Measurements from ENCODE around the gene GAB3.

Gene GAB3, protein sequence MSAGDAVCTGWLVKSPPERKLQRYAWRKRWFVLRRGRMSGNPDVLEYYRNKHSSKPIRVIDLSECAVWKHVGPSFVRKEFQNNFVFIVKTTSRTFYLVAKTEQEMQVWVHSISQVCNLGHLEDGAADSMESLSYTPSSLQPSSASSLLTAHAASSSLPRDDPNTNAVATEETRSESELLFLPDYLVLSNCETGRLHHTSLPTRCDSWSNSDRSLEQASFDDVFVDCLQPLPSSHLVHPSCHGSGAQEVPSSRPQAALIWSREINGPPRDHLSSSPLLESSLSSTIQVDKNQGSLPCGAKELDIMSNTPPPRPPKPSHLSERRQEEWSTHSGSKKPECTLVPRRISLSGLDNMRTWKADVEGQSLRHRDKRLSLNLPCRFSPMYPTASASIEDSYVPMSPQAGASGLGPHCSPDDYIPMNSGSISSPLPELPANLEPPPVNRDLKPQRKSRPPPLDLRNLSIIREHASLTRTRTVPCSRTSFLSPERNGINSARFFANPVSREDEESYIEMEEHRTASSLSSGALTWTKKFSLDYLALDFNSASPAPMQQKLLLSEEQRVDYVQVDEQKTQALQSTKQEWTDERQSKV

DNA sequence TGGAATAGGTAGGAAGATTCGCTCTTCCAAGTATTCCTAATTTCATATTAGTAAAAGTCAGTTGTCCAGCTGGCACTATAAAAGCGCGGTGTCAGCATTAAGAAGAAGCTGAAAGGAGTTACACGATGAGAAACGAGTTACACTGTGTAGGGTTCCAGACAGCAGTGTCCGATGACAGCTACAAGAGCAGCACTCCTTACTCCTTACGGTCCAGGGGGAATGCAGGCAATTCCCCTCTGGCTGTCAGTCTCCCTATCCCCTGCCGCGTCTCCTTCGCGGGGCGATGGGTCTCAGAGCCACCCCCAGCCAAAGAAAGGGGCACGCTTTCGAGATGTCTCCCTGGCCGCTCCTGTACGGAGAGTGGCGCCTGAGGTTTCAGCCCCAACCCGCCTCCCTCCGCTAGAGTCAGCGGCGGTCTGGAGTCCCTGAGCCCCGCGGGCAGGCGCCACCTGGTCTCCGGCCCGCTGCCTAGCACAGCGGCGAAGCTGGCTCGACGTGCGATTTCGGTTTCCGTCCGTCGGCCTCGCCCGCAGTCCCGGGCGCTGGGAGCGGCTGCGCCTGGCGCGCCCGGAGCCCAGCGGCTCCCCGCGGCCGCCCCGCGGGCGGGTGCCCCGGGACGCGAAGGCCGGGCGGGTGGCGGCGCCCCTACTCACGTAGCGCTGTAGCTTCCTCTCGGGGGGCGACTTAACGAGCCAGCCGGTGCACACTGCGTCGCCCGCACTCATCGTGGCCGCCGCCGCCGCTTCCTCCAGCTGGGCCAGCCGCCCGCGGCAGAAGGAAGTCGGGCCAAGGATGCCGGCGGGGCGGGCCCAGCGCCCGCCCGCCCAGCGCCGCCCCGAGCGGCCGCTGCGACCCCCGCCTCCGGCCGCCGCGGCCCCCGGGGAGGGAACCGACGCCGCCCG is at the start of gene GAB3:
Gene GAB3, minus strand, starts transcription at position 777 of the 902 bp plus-strand sequence. Its CDS starts 52 bp downstream, at position 725.
- DNase-seq (ENCODE audit: low read depth): no peak

DNA sequence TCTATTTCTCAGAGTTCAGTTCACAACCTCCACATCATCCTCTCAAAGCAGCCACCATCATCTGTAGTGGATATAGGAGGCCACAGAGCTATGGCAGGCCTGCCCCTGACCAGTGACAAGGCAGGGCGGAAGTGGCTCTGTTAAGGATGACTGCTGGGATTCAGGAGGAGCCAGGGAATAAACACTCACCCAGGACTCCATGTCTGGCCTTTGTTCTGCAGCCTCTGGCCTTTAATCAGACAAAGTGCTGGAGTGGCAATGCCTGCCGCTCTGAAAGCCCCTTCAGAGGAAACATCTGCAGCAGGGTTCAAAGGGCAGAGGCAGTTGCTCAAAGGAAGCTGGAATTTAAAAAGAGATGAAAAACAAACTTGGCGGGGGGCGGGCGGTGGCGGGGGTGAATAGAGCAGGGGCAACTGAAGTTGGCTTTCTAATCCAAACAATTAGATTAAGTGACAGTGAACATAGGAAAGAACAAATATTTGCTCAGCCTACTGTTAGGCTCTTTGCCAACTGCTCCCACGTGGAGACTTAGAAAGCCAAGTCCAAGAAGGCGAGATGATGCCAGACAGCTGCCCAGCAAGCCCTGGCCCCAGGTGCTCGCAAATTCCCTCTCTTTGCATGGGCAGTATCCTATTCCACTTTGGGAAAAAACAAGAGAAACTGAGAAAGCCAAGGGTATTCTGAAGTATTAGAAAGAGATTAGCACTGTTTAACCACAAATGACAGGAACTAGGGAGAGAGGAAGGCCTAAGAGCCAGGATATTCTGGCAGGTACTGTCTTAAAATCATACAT is 48.9 kb upstream of the GAB3 start:
- no peak for DNase-seq (ENCODE audit: low read depth)

DNA sequence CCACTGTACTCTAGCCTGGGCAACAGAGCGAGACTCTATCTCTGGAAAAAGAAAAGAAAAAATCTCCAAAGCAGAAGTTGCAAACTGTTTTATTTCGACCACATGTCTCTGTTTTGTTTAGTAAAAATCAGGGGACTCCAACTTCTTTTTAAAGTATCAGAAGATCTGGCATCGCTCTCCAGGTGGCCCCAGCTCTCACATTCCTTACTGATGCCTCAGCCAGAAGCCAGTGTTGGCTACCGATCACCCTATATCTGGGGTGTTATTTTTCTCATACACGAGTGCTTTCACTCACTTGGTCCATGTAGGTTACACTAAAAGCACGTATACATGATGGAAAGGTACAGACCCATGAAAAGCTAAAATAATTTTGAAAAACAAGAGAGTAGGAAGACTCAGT is 46.1 kb upstream of the GAB3 start:
- DNase-seq (ENCODE audit: low read depth): no peak

DNA sequence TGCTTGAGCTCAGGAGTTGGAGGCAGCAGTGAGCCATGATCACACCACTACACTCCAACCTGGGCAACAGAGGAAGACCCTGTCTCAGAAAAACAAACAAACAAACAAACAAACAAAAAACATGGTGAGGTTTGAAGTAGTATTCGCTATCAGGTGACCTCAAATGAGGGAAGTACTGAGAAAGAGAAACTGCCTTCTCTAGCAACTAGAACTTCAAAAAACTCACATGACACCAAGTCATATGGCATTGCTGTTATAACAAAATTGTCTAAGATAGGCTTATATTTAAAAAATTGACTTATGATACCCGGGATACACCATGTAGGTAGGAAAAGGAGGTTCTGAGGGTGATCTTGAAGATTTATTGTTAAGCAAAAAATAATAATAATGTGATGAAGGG is 44.1 kb upstream of the GAB3 start:
- DNase-seq (ENCODE audit: low read depth): no peak

DNA sequence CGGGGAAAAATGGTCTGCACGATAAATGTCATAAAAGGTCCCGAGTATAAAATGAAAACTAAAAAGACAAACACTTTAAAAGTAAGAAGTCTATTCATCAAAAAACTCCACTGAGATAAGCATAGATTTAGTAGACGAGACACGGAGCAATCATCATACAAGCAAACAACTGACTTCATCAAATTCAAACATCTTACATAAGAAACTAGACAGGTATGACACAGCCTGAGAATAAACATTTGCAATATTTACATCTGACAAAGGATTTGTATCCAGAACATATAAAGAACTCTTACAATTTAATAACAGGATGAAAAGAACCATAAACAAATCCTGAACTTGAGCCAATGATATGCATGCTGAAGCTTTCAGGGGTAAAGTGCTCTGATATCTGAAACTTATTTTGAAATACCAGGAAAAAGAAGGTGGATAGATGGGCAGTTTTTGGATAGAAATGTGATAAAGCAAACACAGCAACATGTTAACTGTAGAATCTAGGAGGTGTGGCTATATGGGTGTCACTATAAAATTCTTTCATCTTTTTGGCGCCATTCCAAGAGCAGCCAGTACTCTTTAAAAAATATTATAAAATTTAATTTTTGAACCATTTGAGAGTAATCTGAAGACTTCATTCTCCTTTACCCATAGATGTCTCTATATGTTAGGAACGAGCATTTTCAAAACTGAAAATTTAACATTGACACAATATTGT is 42.4 kb upstream of the GAB3 start:
- no peak for DNase-seq (ENCODE audit: low read depth)

DNA sequence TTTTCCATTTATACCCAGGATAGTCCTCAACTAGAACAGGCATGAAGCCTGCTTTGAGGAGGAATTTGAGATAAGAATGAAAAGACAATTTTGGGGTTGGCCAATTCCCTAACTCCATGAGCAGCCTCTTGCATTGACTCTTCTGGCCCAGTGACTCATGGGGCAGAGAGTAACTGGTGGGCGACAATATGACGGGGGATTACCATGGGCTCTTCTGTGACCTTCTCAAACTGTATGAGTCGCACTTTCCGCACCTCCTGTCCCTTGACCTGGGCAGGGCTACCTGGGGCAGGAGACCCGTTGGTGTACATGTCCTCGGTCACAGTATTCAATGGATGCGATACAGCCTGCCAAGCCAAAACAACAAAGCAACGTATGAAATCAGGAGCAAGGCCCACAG is 41.1 kb upstream of the GAB3 start:
- no peak for DNase-seq (ENCODE audit: low read depth)

DNA sequence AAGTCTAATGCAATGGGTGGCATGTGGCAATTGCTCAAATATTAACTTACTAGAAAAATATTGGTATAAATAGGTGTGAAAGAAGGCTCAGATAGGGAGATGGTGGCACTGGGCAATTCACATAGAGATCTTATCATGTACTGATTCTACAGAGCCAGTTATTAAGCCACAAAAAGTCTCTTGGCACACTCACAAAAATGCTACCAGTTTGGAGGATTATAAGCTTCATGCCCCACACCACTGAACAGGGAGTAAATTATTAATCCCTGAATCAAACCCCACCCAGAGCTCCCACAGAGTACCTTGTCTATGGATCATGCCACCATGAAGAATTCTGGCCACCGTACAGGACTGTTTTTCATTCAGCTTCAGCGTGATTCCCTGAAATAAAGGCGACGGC is 40.6 kb upstream of the GAB3 start:
- no peak for DNase-seq (ENCODE audit: low read depth)

DNA sequence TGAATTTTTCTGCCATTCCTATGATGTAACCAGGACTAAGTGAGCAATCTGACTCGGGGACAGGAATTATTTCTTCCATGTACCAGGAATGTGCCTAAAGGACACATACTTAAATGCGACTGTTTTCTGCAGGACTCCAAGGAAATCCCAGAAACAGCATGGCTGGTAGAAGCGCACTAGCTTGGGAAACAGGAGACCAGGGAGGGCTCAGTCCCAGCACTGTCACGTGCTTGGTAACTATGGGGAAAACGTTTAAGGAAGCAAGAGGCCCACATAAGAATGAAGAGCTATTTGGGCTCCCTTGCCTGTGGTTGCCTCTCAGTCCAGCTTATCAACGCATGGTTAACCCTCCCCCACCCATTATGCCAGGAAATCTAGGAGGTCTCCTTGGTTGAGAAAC is 34.8 kb upstream of the GAB3 start:
- DNase-seq (ENCODE audit: low read depth): no peak

DNA sequence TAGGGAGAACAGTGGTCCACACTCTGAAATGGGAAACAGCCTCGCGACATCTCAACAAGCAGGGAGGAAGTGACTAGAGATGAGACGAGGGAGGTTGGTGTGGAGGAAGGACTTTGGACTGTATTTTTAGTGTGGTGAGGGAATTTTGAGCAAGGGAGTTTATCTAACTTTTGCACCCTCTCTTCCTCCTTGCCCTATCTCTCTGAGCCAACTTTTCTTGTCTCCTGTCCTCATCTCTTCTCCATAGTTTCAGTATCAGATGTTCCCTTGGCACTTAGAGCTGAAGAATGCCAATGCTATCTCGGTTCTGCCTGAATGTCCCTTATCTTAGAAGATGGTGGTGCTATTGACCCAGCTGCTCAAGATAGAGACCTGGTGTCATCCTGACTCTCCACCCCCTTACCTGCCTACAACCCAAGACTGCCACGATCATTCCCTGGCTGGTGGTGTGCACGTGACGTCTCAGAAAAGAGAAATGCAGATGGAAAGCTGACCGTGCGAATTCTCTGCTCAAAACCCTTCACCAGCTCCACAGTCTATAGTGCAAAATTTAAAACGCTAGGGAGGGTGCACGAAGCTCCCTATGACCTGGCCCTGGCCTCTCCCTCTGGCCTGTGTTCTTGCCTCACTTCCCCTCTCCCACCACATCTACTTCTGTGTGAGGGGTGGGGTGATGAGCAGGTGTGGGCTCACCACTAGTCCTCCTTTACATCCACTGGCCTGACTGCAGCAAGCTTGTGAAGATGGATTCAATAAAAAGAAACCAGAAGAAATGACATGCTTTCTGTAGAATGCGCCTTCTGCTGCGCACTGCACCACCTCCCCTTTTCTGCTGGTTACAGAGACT is 33.5 kb upstream of the GAB3 start:
- DNase-seq (ENCODE audit: low read depth): peak; percentile 75

DNA sequence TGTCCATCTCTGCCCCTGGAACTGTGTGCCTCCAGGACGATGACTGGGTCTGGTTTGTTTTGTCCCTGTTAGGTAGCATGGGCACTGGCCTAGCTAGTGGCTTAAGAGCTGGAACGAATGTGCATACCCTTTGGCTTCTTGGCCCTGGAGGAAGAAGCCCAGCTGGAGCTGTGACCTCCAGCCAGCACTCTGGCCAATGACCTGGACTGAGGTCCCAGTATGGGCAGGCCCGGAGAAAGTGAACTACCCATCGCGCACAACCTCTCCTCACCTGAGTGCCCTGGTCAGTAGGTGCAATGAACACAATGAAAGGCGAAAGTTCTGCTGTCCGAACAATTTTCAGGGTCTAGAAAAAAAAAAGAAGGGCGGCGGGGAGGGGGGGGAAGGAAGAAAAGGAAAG is 30.1 kb upstream of the GAB3 start:
- no peak for DNase-seq (ENCODE audit: low read depth)

DNA sequence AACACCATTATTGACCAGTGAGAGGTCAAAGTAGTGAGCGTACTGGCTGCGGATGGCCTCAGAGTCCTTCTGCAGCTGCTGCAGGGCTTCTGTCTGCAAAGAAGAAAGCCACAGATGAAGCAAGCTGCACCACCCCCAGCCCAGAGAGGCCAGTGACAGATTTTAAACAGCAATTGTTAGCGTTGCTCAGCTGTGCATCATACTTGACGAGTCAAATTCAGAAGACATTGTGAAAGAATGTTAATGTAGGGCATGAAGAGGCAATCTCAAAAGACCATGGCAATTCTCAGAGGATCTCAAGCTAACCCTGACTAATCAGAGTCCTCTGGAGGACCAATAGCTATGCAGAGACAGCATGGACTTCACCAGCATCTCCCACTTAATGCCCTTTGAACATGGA is 28.4 kb upstream of the GAB3 start:
- no peak for DNase-seq (ENCODE audit: low read depth)

DNA sequence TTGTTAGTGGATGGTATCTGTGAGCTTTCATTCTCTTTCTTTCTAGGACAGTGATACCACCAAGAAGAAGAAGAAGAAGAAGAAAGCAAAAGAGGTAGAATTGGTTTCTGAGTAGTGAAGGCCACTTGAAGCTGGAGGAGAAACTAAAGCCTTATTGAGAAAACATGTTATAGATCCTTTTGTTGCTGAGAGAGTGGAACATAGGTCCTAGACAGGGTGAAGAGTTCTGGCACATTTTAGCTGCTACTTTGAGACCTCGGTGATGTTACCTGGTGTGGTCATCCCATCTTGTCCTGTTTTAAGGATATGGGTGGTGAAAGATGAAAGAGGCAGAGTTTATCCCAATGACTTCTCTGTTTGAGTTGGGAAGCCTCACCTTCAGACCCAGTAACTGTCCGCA is 25.9 kb upstream of the GAB3 start:
- DNase-seq (ENCODE audit: low read depth): no peak

DNA sequence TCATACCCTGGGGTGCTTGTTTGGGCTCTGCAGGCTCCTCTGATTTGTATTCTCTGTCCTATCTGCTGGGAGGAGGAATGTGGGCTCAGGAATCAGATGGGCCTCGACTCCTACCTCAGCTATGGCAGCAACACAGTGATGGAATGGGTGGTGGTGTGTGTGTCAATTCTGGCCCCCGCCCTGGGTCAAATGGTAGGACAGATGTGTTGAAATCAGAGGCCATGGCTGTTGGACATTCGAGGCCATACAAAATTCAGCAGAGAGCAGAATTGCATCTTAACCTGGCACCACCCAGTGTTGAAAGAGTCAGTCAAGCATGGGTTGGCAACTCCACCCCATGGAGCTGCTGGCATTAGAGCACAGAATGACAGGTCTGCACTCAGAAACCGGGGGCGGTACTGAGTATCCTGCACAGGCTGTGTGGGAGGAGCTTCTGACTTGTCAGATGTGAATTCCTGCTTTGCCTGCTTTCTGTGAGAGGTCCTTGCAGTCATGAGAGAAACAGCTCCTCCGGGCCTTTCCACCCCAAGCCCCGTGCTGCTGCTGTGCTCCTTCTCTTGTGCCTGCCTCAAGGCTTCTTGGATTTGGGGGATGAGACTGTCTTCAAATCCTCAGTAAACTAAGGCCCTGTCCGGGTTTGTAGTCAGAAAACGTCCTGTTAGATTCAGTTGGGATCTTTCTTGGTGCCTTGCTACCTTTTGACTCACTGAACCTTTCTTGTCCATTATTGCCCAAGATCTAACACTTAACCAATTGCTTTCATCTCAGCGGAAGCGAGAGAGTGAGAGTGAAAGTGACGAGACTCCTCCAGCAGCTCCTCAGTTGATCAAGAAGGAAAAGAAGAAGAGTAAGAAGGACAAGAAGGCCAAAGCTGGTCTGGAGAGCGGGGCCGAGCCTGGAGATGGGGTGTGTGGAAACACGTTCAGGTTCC is 24.8 kb upstream of the GAB3 start:
- DNase-seq (ENCODE audit: low read depth): no peak

DNA sequence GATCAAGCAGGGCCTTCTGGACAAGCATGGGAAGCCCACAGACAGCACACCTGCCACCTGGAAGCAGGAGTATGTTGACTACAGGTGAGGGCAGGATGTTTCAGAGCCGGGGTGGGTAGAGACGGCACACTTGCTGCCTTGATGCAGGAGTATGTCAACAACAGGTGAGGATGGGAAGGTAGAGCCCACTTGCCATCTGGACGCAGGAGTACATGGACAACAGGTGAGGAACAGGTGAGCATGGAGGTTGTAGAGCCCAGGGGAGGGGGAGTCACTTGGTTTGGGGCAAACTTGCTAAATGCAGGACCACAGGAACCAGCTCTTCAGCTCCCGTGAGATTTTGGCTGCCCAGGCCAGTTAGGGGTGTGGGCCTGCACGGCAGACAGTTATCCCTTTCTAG is 23.7 kb upstream of the GAB3 start:
- DNase-seq (ENCODE audit: low read depth): no peak

DNA sequence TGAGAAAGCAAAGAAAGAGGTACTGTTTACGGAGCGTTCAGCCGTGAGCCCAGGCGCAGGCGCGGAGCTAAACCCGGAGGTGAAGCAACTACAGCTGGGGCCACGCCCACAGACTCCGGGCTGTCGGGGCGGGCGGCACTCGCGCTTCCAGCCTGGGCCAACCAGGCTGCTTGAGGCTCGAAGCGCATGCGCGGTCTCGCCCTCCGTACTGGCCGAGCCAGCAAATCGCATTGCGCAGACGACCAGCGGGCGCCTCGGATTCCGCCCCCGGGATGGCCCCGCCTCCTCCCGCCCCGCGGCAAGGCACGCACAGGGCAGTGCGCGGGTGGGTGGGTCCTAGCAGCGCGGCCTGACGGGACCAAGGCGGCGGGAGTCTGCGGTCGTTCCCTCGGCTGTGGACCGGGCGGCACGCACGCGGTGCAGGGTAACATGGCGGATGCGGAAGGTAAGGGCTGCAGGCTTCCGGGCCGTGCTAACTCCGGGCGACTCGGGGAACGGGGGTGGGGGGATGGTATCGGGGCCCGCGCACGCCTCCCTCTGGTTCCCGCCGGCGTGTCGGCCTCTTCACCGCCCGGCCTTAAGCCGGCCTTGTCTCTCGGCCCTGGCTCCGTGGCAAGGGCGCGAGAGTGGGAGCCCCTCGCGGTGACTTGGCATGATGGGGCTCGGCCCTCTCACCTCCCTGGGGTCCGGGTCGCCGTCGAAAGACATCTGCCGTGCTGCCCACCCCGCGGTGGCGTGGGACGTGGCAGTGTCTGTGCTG is 11.8 kb upstream of the GAB3 start, which contains the start of gene DKC1:
Gene DKC1, plus strand, starts transcription at position 328 of the 760 bp plus-strand sequence. Its CDS starts 102 bp downstream, at position 430.
- DNase-seq (ENCODE audit: low read depth): peak; percentile 84

DNA sequence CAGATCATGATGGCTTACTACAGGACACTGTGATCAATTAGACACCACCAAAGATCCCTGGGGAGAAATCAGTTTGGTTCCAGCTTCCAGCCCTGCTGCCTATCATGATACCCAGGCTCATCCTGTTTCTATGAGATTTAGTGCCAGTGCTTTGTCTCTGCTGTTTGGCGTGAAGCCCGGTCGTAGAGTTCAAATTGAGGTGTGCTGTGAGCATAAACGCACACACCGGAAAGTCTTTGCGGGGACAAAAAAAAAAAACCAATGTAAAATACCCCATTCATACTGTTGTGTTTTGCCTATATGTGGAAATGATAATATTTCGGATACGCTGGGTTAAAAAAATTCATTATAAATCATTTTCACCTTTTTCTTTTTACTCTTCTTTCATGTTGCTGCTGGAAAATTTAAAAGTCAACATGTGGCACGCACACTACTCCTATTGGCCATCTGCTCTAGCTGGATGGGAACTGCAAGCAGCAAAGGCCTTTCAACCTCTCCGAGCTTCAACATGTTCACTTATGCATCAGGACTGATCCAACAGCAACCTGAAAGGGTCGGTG is 11.2 kb upstream of the GAB3 start:
- DNase-seq (ENCODE audit: low read depth): no peak

DNA sequence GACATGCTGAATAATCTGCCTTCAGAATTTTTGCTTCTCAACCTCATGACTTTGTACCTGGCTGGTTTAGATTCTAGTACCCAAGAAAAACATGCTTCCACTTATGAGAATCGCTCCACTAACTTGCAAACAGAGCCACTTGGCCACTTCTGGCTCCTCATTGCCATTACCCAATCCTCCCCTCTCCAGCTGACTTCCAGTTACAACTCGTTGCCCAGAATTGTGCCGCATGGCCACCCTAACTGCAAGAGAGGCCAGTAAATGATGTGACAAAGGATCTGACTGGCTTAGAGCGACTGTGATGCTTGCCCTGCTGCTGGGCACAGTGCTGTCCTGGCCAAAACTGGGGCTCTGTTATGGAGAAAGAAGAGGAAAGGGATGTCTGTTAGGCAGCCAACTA is 7.8 kb upstream of the GAB3 start:
- no peak for DNase-seq (ENCODE audit: low read depth)

DNA sequence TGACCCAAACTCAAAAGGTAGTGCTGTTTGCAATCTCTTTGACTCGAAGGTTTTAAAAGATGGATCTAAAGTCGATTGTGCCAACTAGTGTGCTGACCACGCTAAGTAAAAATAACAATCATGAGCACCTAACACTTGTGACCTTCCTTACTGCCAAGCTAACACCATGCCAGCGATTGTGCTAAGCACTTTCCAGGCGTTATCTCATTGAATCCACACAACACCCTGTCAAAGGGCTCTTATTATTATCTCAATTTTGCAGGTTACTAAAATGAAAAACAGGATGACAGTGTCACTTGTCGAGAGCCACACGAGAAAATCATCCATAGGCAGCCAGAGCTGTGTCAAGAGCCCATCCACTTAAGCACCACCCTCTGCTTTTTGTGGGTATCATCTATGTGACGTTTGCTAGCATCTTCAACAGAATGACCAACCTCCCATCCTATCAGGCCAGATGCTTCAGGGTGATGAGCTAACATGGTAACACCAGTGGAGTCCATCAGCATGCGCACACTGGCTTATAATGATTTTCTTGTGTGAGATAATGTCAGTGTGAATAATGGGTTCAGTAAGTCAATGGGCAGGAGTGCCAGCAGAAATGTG is 893 bp upstream of the GAB3 start:
- peak; percentile 52 for DNase-seq (ENCODE audit: low read depth)
